Testis (tissue), 3 donors: Measurements from ENCODE around the gene DUS2. TPM values are rescaled to one million over a fixed set of nuclear protein-coding genes. Genes with fewer than 3 reads are reported as not detected.
"Not testable (repeated sequence)": the region's sequence is repeated elsewhere in the genome, so short reads cannot be mapped to it uniquely, and the experiment has no call there.

Experiments
- DNase-seq: peaks from one replicate; pipeline ENCODE4 v3.0.0-alpha.2; 2019
- H3K27ac ChIP-seq, 2 donors: fragments of 200-600 bp; sonication (generic); one replicate each; pipeline ENCODE4 v1.5.1; 2019
- H3K27me3 ChIP-seq: fragments of 200-600 bp; sonication (generic); one replicate; pipeline ENCODE4 v1.5.1; 2019
- H3K36me3 ChIP-seq: fragments of 200-600 bp; sonication (generic); one replicate; pipeline ENCODE4 v1.5.1; 2017; ENCODE audit warnings: low read depth; ENCODE audit errors: missing control alignments
- H3K4me1 ChIP-seq: fragments of 200-600 bp; sonication (generic); one replicate; pipeline ENCODE4 v1.5.1; 2019
- H3K4me3 ChIP-seq, 2 donors: fragments of 200-600 bp; sonication (generic); one replicate each; pipeline ENCODE4 v1.5.1; 2017 to 2019
- H3K9me3 ChIP-seq: fragments of 200-600 bp; sonication (generic); one replicate; pipeline ENCODE4 v1.5.1; 2017
- POLR2A ChIP-seq: fragments of 450-650 bp; IDR thresholded peaks from one replicate; pipeline ENCODE4 v1.6.1; 2017; ENCODE audit warnings: antibody characterized with exemption, mild to moderate bottlenecking, moderate library complexity
- WGBS, 2 donors: methylation state at CpG; one replicate each; pipeline ENCODE4 v1.1.5; 2018; 5-methylcytosine and 5-hydroxymethylcytosine counted together
- intact Hi-C: fragments of 100-400 bp; cut with DNase I; formaldehyde crosslinking; loops from one replicate; pipeline ENCODE4 v1.15.1; 2023; ENCODE audit warnings: low total_unique reads
- polyA plus RNA-seq: library from polyadenylated mRNA; stranded (reverse); fragments of 350-450 nt; fragmentation: Illumina TruSeq; extraction: RNeasy Lipid Tissue Mini Kit (QIAGEN cat#74804); gene quantifications from one replicate; pipeline ENCODE4 v1.2.3, GENCODE V29; 2014; ENCODE audit warnings: low read depth, low replicate concordance; ENCODE audit not compliant: insufficient read depth
- total RNA-seq, 2 donors: library from RNA; depleted of rRNA; stranded (reverse); fragments of >200 nt; gene quantifications; one replicate each; pipeline ENCODE4 v1.2.3, GENCODE V29; 2016
- TF ChIP-seq, protein P1 (sequence below), 3 experiments: fragments of 450-650 bp in 2 of 3; fragments of 200-600 bp in 1 of 3; sonication (generic) in 1 of 3; IDR thresholded peaks; one replicate each; pipeline ENCODE4 v1.5.1; 2016 to 2019; ENCODE audit warnings: antibody characterized with exemption in 3 of 3, mild to moderate bottlenecking in 2 of 3, moderate library complexity in 1 of 3

The DUS2 gene
- total and polyA plus RNA-seq, 3 donors from 2014 or later = 24.6 to 62.5 (median 32.4) TPM

DNA sequence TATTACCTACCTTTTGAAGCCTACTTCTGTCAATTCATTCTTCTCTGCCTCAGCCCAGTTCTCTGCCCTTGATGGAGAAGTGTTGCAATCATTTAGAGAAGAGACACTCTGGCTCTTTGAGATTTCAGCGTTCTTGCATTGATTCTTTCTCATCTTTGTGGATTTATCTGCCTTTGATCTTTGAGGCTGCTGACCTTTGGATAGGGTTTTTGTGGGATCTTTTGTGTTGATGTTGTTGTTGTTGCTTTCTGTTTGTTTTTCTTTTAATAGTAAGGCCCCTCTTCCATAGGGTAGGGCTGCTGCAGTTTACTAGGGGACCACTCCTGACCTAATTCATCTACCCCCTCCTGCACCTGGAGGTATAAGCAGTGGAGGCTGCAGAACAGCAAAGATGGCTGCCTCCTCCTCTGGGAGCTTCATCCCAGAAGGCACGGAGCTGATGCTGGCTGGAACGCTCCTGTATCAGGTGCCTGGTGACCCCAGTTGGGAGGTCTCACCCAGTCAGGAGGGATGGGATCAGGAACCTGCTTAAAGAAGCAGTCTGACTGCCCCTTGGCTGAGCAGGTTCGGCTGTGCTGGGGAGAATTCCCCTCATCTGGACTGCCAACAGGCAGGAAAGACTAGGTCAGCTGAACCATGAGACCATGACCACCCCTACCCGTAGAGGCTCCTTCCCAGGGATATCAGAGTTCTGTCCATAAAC is 90.1 kb downstream of the DUS2 start:
- Histone ChIP-seq H3K27ac (no peak overlapping the region), H3K4me1 (peaks cover 7% of the 10 kb centered on the region), H3K4me3 (no peak overlapping the region), H3K36me3 (no peaks in the 10 kb centered on the region), H3K9me3 (no peaks in the 10 kb centered on the region), H3K27me3 (no peaks in the 10 kb centered on the region)
- TF ChIP-seq POLR2A = no peak
- TF ChIP-seq, protein P1, sequence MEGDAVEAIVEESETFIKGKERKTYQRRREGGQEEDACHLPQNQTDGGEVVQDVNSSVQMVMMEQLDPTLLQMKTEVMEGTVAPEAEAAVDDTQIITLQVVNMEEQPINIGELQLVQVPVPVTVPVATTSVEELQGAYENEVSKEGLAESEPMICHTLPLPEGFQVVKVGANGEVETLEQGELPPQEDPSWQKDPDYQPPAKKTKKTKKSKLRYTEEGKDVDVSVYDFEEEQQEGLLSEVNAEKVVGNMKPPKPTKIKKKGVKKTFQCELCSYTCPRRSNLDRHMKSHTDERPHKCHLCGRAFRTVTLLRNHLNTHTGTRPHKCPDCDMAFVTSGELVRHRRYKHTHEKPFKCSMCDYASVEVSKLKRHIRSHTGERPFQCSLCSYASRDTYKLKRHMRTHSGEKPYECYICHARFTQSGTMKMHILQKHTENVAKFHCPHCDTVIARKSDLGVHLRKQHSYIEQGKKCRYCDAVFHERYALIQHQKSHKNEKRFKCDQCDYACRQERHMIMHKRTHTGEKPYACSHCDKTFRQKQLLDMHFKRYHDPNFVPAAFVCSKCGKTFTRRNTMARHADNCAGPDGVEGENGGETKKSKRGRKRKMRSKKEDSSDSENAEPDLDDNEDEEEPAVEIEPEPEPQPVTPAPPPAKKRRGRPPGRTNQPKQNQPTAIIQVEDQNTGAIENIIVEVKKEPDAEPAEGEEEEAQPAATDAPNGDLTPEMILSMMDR (IDR thresholded peaks at IDR 0.05) = no peak
- intact Hi-C loops = no loop called here
- DNase-seq = no peak
- WGBS, 2 donors = 83 to 87% methylated on average over 3 to 5 of the region's 5 CpGs

DNA sequence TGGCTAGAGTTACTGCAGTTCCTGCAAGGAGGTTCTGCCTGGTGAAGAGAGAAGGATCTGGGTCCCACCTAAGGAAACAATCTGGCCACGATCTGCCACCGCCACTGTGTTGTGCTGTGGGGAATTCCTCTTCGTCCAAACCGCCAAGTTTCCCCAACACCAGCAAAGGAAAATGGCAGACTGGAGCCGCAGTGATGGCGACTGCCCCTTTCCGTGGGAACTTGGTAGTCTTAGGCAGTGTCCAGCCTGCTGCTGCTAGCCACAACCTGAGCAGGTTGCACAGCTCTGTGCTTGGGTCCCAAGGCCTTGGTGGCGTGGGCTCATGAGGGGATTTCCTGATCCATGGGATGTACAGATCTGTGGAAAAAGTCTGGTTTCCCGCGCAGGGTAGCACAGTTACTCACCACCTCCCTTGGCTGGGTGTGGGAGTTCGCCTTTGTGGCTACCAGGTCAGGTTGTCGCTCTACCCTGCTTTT is 90.7 kb downstream of the DUS2 start:
- 94 to 97% methylated on average over 12 of the region's 12 CpGs for WGBS, 2 donors
- no peak overlapping the region for H3K4me3 ChIP-seq
- no peak overlapping the region for H3K27ac ChIP-seq
- no peaks in the 10 kb centered on the region for H3K36me3 ChIP-seq
- H3K4me1 ChIP-seq = peaks cover 7% of the 10 kb centered on the region
- H3K9me3 ChIP-seq = no peaks in the 10 kb centered on the region
- DNase-seq = no peak
- no peaks in the 10 kb centered on the region for H3K27me3 ChIP-seq
- TF ChIP-seq POLR2A = no peak
- TF ChIP-seq, protein P1 (IDR thresholded peaks at IDR 0.05) = no peak
- intact Hi-C loops = no loop called here

DNA sequence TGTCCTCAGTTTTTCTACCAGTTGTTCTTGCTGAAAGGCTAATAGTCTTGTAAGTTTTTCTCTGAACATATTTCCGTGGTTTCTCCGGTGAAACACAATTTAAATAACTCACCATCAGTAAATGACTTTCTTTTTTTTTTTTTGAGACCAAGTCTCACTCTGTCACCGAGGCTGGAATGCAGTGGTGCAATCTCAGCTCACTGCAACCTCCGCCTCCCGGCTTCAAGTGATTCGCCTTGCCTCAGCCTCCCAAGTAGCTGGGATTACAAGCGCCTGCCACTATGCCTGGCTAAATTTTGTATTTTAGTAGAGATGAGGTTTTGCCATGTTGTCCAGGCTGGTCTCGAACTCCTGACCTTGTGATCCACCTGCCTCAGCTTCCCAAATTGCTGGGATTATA is 91.9 kb downstream of the DUS2 start:
- H3K36me3 ChIP-seq, DNase-seq, H3K9me3 ChIP-seq, H3K4me3 ChIP-seq, intact Hi-C loops, H3K4me1 ChIP-seq, H3K27me3 ChIP-seq, H3K27ac ChIP-seq: not testable (repeated sequence)
- 95 to 97% methylated on average over 8 of the region's 8 CpGs for WGBS, 2 donors

DNA sequence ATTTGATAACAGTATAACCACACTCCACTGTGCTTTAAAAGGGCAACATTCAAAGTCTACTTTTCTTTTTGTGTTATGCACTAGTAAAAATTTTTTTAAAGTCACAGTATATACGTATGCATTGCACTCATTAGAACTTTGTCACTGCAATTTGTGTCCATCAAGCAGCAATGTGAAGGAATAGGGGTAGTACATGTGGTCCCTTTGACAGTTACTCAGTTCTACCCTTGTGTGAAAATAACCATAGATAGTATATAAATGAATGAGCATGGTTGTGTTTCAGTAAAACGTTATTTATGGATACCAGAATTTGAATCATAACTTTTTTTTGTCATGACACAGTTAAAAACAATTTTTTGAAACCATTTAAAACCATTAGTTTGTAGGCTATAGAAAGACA is 92.8 kb downstream of the DUS2 start:
- no peak for DNase-seq
- H3K9me3 ChIP-seq = no peaks in the 10 kb centered on the region
- no peaks in the 10 kb centered on the region for H3K27me3 ChIP-seq
- H3K36me3 ChIP-seq = no peaks in the 10 kb centered on the region
- WGBS, 2 donors = 76 to 80% methylated on average over 2 of the region's 2 CpGs
- intact Hi-C loops = no loop called here
- no peak overlapping the region for H3K27ac ChIP-seq
- peaks cover 7% of the 10 kb centered on the region for H3K4me1 ChIP-seq
- TF ChIP-seq, protein P1 (IDR thresholded peaks at IDR 0.05) = no peak
- TF ChIP-seq POLR2A = no peak
- no peak overlapping the region for H3K4me3 ChIP-seq

DNA sequence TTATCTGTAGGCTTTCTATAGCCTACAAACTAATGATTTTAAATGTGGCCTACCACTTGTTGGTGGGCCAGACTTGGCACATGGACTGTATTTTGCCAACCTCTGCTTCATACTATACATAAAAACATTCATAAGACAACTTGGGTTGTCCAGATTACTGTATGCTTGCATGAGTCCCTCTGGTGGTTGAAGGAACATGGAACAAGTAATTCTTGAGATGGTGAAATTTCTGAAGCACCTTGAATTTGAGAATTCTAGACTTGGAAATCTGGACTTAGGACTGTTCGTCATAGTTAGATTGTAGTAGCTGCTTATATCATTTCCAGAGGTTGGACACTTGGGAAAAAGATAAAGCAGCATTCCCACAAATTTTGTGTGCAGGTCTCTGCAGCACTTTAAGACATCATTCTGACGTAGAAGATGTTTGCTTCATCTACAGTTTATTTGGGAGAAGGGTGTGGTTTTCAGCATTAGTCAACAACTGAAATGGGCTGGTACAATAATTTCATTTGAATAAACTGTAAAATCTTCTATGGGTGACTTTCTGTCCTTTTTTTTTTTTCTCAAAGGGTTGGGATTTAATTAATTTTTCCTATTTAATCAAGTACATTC is 93.3 kb downstream of the DUS2 start:
- H3K36me3 ChIP-seq = no peaks in the 10 kb centered on the region
- no peaks in the 10 kb centered on the region for H3K27me3 ChIP-seq
- no peak overlapping the region for H3K27ac ChIP-seq
- no peaks in the 10 kb centered on the region for H3K9me3 ChIP-seq
- no peak overlapping the region for H3K4me3 ChIP-seq
- H3K4me1 ChIP-seq = peaks cover 7% of the 10 kb centered on the region
- 76 to 77% methylated on average over 2 of the region's 2 CpGs for WGBS, 2 donors
- TF ChIP-seq, protein P1 (IDR thresholded peaks at IDR 0.05) = peak in 2 of 3 experiments; percentile 37 to 39
- TF ChIP-seq POLR2A = no peak
- no peak for DNase-seq
- intact Hi-C loops = no loop called here
